BE2C (cell line): ENCODE results near the gene CSNK2A1.

Experiments
- DNase-seq: peaks from one replicate; pipeline ENCODE4 v3.0.0-alpha.2; 2020
- H3K27me3 ChIP-seq: fragments of 250-450 bp; sonication (Bioruptor Pico); 2 replicates; pipeline ENCODE4 v1.5.1; 2020; ENCODE audit warnings: mild to moderate bottlenecking
- H3K36me3 ChIP-seq: fragments of 250-450 bp; sonication (Bioruptor Pico); 2 replicates; pipeline ENCODE4 v1.5.1; 2020; ENCODE audit warnings: mild to moderate bottlenecking
- H3K4me1 ChIP-seq: fragments of 250-450 bp; sonication (Bioruptor Pico); 2 replicates; pipeline ENCODE4 v1.5.1; 2020
- H3K4me3 ChIP-seq: 2 replicates; pipeline ENCODE4 v1.5.1; 2011; ENCODE audit warnings: low read depth, low read length
- H3K9me3 ChIP-seq: fragments of 250-450 bp; sonication (Bioruptor Pico); 2 replicates; pipeline ENCODE4 v1.5.1; 2020
- TF ChIP-seq, protein P1 (sequence below): IDR thresholded peaks from 2 replicates; pipeline ENCODE4 v1.5.1; 2012; ENCODE audit warnings: mild to moderate bottlenecking, low read depth, low read length

Gene CSNK2A1

DNA sequence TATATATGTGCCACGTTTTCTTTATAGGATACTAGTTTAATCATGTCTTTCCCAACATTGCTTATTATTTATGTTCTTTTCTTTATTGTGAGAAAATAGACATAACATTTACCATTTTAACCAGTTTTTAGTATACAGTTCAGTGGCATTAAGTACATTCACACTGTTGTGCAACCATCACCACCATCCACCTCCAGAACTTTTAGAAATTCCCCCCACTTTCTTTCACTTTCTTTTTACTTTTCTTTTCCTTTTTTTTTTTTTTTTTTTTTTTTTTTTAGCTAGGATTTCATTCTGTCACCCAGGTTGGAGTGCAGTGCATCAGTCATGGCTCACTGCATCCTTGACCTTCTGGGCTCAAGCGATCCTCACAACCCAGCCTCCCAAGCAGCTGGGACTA, 117.0 kb downstream of the CSNK2A1 start:
- TF ChIP-seq, protein P1, sequence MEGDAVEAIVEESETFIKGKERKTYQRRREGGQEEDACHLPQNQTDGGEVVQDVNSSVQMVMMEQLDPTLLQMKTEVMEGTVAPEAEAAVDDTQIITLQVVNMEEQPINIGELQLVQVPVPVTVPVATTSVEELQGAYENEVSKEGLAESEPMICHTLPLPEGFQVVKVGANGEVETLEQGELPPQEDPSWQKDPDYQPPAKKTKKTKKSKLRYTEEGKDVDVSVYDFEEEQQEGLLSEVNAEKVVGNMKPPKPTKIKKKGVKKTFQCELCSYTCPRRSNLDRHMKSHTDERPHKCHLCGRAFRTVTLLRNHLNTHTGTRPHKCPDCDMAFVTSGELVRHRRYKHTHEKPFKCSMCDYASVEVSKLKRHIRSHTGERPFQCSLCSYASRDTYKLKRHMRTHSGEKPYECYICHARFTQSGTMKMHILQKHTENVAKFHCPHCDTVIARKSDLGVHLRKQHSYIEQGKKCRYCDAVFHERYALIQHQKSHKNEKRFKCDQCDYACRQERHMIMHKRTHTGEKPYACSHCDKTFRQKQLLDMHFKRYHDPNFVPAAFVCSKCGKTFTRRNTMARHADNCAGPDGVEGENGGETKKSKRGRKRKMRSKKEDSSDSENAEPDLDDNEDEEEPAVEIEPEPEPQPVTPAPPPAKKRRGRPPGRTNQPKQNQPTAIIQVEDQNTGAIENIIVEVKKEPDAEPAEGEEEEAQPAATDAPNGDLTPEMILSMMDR, result no peak
- no peak for DNase-seq
- no peak overlapping the region for H3K4me3 ChIP-seq
- no peaks in the 10 kb centered on the region for H3K27me3 ChIP-seq
- no peaks in the 10 kb centered on the region for H3K36me3 ChIP-seq
- H3K9me3 ChIP-seq, result no peaks in the 10 kb centered on the region
- H3K4me1 ChIP-seq, result no peaks in the 10 kb centered on the region
